NCI-H2196 (cell line): ENCODE results near the gene SUDS3.

Source experiments
- DNase-seq: peaks from one replicate; lab custom pipeline; 2025; ENCODE audit not compliant: unreplicated experiment; lab: John Stamatoyannopoulos, UW

Gene SUDS3

GRCh38 chr12:118356809-118357256 is 19.5 kb upstream of the SUDS3 start:
- no peak for DNase-seq

GRCh38 chr12:118357257-118358007 is 18.9 kb upstream of the SUDS3 start:
- peak; percentile 26 for DNase-seq

GRCh38 chr12:118358008-118358359 is 18.4 kb upstream of the SUDS3 start:
- no peak for DNase-seq

GRCh38 chr12:118358612-118359540 is 17.5 kb upstream of the SUDS3 start:
- no peak for DNase-seq

- no peak for DNase-seq
Observed at GRCh38 chr12:118359541-118359915, 16.8 kb upstream of the SUDS3 start.

GRCh38 chr12:118361092-118361404 is 15.3 kb upstream of the SUDS3 start:
- DNase-seq: no peak

GRCh38 chr12:118361889-118362288 is 14.5 kb upstream of the SUDS3 start:
- no peak for DNase-seq

GRCh38 chr12:118368821-118369220 is 7.5 kb upstream of the SUDS3 start:
- DNase-seq: no peak

GRCh38 chr12:118370601-118371000 is 5.8 kb upstream of the SUDS3 start:
- no peak for DNase-seq

- DNase-seq: no peak
Observed at GRCh38 chr12:118371321-118372282, 4.8 kb upstream of the SUDS3 start.

- DNase-seq: peak; percentile 96
Observed at GRCh38 chr12:118372541-118373495, 3.5 kb upstream of the SUDS3 start, which contains the start of gene TAOK3. Gene TAOK3 (minus strand): TSS chr12:118372907. CDS start chr12:118255567, 117,340 bp downstream.

GRCh38 chr12:118373616-118374015 is 2.7 kb upstream of the SUDS3 start:
- no peak for DNase-seq

GRCh38 chr12:118374126-118374725 is 2.1 kb upstream of the SUDS3 start:
- no peak for DNase-seq

- no peak for DNase-seq
Observed at GRCh38 chr12:118374909-118375308, 1.4 kb upstream of the SUDS3 start.

GRCh38 chr12:118375348-118375747 is 1.0 kb upstream of the SUDS3 start:
- DNase-seq: no peak

GRCh38 chr12:118377021-118377883 is 897 bp downstream of the SUDS3 start:
- no peak for DNase-seq

- peak; percentile 60 for DNase-seq
Observed at GRCh38 chr12:118377884-118378470, 1.6 kb downstream of the SUDS3 start.

- DNase-seq: no peak
Observed at GRCh38 chr12:118391424-118391823, 15.1 kb downstream of the SUDS3 start.
